Liver (tissue), 9 donors: ENCODE data around the gene ADARB1. TPM values are rescaled to one million over a fixed set of nuclear protein-coding genes. Genes with fewer than 3 reads are reported as not detected.

Experiments used
- DNase-seq: peaks from one replicate; pipeline ENCODE4 v3.0.0-alpha.2; 2017; ENCODE audit warnings: low spot score
- H3K27ac ChIP-seq, 2 donors: one replicate each; pipeline ENCODE4 v1.7.0; 2013; ENCODE audit warnings: inconsistent platforms in 2 of 2, low read length in 2 of 2, control low read depth in 1 of 2, low read depth in 1 of 2, mild to moderate bottlenecking in 1 of 2
- H3K27me3 ChIP-seq, 4 donors: one replicate each; pipeline versions ENCODE4 v1.6.1 to v1.7.0; 2013; ENCODE audit warnings: low read length in 3 of 4, inconsistent platforms in 1 of 4, mild to moderate bottlenecking in 1 of 4, moderate library complexity in 1 of 4; ENCODE audit not compliant: control insufficient read depth in 4 of 4, insufficient read depth in 4 of 4
- H3K36me3 ChIP-seq, 4 donors: one replicate each; pipeline versions ENCODE4 v1.6.1 to v1.7.0; 2013; ENCODE audit warnings: low read length in 3 of 4, mild to moderate bottlenecking in 3 of 4, low read depth in 1 of 4, moderate library complexity in 1 of 4; ENCODE audit not compliant: control insufficient read depth in 4 of 4, insufficient read depth in 3 of 4
- H3K4me1 ChIP-seq, 4 donors: one replicate each; pipeline versions ENCODE4 v1.6.1 to v1.7.0; 2013; ENCODE audit warnings: low read length in 3 of 4, mild to moderate bottlenecking in 3 of 4, moderate library complexity in 1 of 4; ENCODE audit not compliant: control insufficient read depth in 4 of 4, insufficient read depth in 4 of 4
- H3K4me3 ChIP-seq, 3 donors: one replicate each; pipeline versions ENCODE4 v1.6.1 to v1.7.0; 2013; ENCODE audit warnings: low read length in 3 of 3, control low read depth in 1 of 3, low read depth in 1 of 3, mild to moderate bottlenecking in 1 of 3
- H3K9ac ChIP-seq, 2 donors: one replicate each; pipeline ENCODE4 v1.7.0; 2013; ENCODE audit warnings: low read length in 2 of 2, mild to moderate bottlenecking in 2 of 2, moderate library complexity in 2 of 2, control low read depth in 1 of 2, low read depth in 1 of 2
- H3K9me3 ChIP-seq, 4 donors: one replicate each; pipeline versions ENCODE4 v1.6.1 to v1.7.0; 2013; ENCODE audit warnings: low read length in 3 of 4; ENCODE audit not compliant: control insufficient read depth in 4 of 4
- CTCF ChIP-seq: fragments of 150-350 bp; IDR thresholded peaks from 2 replicates; pipeline ENCODE4 v1.5.1; 2017; ENCODE audit warnings: improper control_type of control experiment, low read depth, low read length; ENCODE audit not compliant: missing input control
- FOXA1 ChIP-seq: IDR thresholded peaks from 2 replicates; pipeline ENCODE4 v1.6.1; 2016; ENCODE audit warnings: antibody characterized with exemption
- GABPA ChIP-seq, 2 donors: IDR thresholded peaks in 1 of 2; conservative IDR thresholded peaks in 1 of 2; 2 replicates each; pipeline ENCODE4 v1.6.1; 2016; ENCODE audit warnings: antibody characterized with exemption in 2 of 2, mild to moderate bottlenecking in 1 of 2, moderate library complexity in 1 of 2
- HNF4A ChIP-seq, 2 donors: conservative IDR thresholded peaks; 2 replicates each; pipeline ENCODE4 v1.6.1; 2016; ENCODE audit warnings: antibody characterized with exemption in 2 of 2, mild to moderate bottlenecking in 2 of 2
- JUND ChIP-seq, 2 donors: IDR thresholded peaks; 2 replicates each; pipeline ENCODE4 v1.6.1; 2016; ENCODE audit warnings: antibody characterized with exemption in 2 of 2
- NR2F2 ChIP-seq: IDR thresholded peaks from 2 replicates; pipeline ENCODE4 v1.6.1; 2016; ENCODE audit warnings: antibody characterized with exemption
- RAD21 ChIP-seq, 2 donors: IDR thresholded peaks; 2 replicates each; pipeline ENCODE4 v1.6.1; 2016; ENCODE audit warnings: antibody characterized with exemption in 2 of 2, mild to moderate bottlenecking in 2 of 2
- RXRA ChIP-seq, 2 donors: IDR thresholded peaks; 2 replicates each; pipeline ENCODE4 v1.6.1; 2017 to 2018; ENCODE audit warnings: antibody characterized with exemption in 2 of 2, mild to moderate bottlenecking in 1 of 2
- TAF1 ChIP-seq: conservative IDR thresholded peaks from 2 replicates; pipeline ENCODE4 v1.6.1; 2016; ENCODE audit warnings: antibody characterized with exemption, mild to moderate bottlenecking
- YY1 ChIP-seq: IDR thresholded peaks from 2 replicates; pipeline ENCODE4 v1.6.1; 2016; ENCODE audit warnings: antibody characterized with exemption, mild to moderate bottlenecking
- WGBS: extraction: QIAGEN DNeasy Blood & Tissue Kit; methylation state at CpG from one replicate; pipeline ENCODE4 v1.1.7; 2013; 5-methylcytosine and 5-hydroxymethylcytosine counted together
- polyA plus RNA-seq, 2 donors: library from polyadenylated mRNA; stranded (reverse) in 1 of 2; unstranded in 1 of 2; fragments of 200-250 nt in 1 of 2; fragments of >200 nt in 1 of 2; fragmentation: Nextera tagmentation in 1 of 2; extraction: Ambion mirVana in 1 of 2; gene quantifications; one replicate each; pipeline versions ENCODE4 v1.2.1 to v1.2.3, GENCODE V29; 2013 to 2015
- total RNA-seq, 2 donors: library from RNA; depleted of rRNA; stranded (reverse); fragments of >200 nt; gene quantifications; one replicate each; pipeline ENCODE4 v1.2.3, GENCODE V29; 2014
- TF ChIP-seq, protein P1 (sequence below): IDR thresholded peaks from 2 replicates; pipeline ENCODE4 v1.6.1; 2016; ENCODE audit warnings: antibody characterized with exemption
- TF ChIP-seq, protein P2 (sequence below): IDR thresholded peaks from 2 replicates; pipeline ENCODE4 v1.6.1; 2016; ENCODE audit warnings: antibody characterized with exemption
- TF ChIP-seq, protein P3 (sequence below): IDR thresholded peaks from 2 replicates; pipeline ENCODE4 v1.6.1; 2016; ENCODE audit warnings: antibody characterized with exemption
- donor health status: healthy.
- donor health status: healthy.
- donor health status: healthy.
- donor health status: healthy.
- donor health status: healthy.

ADARB1 gene
- total and polyA plus RNA-seq, 4 donors: 1.6 to 7.8 (median 2.9) TPM

DNA sequence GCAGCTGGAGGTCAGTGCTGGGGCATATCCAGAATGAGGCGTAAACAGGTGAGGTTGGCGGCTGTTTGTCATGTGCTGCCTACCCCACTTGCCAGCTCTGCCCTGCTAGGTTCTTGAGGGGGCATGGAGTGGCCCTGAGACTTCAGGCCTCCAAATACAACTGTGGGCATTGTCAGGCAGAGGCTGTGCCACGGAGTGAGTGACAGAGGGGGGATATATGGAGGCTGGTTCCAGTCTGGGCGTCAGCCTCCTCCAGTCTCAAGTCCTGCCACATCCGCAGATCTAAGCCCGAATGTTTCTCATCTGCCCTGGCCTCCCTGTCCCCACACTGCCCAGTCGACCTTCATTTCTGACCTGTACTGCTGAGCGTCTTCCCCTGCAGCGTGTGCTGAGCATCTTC lies 128.0 kb downstream of the ADARB1 start:
- H3K27me3 ChIP-seq: no peaks in the 10 kb centered on the region
- H3K9me3 ChIP-seq: no peaks in the 10 kb centered on the region
- no peaks in the 10 kb centered on the region for H3K4me1 ChIP-seq
- 98% methylated on average over 9 of the region's 9 CpGs for WGBS
- peaks cover 0 to 9% (median 2%) of the 10 kb centered on the region in 4 donors for H3K36me3 ChIP-seq
- H3K9ac ChIP-seq: no peak overlapping the region
- no peak for TF ChIP-seq FOXA1
- no peak for TF ChIP-seq RAD21 (IDR thresholded peaks at IDR 0.05)
- no peak for TF ChIP-seq HNF4A (conservative IDR thresholded peaks at IDR 0.05)
- no peak for TF ChIP-seq JUND (IDR thresholded peaks at IDR 0.05)
- no peak for DNase-seq
- H3K27ac ChIP-seq: no peak overlapping the region
- no peak overlapping the region for H3K4me3 ChIP-seq

DNA sequence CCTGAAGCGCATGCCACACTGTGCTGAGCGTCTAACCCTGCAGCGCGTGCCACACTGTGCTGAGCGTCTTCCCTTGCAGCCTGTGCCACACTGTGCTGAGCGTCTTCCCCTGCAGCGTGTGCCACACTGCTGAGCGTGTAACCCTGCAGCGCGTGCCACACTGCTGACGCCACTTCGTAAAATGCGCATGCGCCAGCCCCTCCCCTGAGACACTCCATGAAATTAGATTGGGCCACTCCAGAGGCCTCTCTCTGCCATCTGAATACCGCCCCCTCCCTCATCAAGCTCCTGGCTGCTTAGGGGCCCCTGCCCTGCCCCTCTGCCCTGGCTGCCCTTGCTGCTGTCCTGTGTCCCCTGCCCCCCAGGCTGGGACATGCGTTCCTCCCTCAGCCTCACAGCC lies 128.5 kb downstream of the ADARB1 start:
- 91% methylated on average over 16 of the region's 16 CpGs for WGBS
- Histone ChIP-seq H3K27me3 (no peaks in the 10 kb centered on the region), H3K4me1 (no peaks in the 10 kb centered on the region), H3K9me3 (no peaks in the 10 kb centered on the region), H3K9ac (no peak overlapping the region), H3K27ac (no peak overlapping the region), H3K36me3 (peaks cover 0 to 9% (median 2%) of the 10 kb centered on the region in 4 donors), H3K4me3 (no peak overlapping the region)
- no peak for DNase-seq
- TF ChIP-seq GABPA (IDR thresholded peaks at IDR 0.05 in 1 of 2, conservative IDR thresholded peaks at IDR 0.05 in 1 of 2) (no peak), YY1 (no peak), RXRA (IDR thresholded peaks at IDR 0.05) (no peak), NR2F2 (no peak), RAD21 (IDR thresholded peaks at IDR 0.05) (no peak), HNF4A (conservative IDR thresholded peaks at IDR 0.05) (no peak)
- TF ChIP-seq, protein P1, sequence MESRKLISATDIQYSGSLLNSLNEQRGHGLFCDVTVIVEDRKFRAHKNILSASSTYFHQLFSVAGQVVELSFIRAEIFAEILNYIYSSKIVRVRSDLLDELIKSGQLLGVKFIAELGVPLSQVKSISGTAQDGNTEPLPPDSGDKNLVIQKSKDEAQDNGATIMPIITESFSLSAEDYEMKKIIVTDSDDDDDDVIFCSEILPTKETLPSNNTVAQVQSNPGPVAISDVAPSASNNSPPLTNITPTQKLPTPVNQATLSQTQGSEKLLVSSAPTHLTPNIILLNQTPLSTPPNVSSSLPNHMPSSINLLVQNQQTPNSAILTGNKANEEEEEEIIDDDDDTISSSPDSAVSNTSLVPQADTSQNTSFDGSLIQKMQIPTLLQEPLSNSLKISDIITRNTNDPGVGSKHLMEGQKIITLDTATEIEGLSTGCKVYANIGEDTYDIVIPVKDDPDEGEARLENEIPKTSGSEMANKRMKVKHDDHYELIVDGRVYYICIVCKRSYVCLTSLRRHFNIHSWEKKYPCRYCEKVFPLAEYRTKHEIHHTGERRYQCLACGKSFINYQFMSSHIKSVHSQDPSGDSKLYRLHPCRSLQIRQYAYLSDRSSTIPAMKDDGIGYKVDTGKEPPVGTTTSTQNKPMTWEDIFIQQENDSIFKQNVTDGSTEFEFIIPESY: no peak
- TF ChIP-seq, protein P2, sequence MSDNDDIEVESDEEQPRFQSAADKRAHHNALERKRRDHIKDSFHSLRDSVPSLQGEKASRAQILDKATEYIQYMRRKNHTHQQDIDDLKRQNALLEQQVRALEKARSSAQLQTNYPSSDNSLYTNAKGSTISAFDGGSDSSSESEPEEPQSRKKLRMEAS: no peak
- TF ChIP-seq, protein P3, sequence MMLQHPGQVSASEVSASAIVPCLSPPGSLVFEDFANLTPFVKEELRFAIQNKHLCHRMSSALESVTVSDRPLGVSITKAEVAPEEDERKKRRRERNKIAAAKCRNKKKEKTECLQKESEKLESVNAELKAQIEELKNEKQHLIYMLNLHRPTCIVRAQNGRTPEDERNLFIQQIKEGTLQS: no peak

DNA sequence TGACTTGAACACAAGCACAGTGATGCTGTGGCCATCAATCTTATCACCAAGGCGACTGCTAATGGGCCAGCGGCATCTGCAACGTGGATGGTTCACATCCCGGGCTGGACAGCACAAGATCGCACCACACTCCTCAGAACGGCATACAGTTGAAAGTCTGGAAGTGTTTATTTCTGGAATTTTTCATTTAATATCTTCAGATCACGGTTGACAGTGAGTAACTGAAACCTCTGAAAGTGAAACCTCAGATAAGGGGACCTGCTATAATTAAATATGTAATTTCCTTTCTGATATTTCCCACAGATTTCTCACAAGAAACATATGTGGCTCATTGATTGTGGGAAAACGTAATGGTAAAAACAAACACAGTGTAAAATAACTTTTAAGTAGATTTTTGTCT lies 129.6 kb downstream of the ADARB1 start:
- Histone ChIP-seq H3K4me3 (no peak overlapping the region), H3K9me3 (no peaks in the 10 kb centered on the region), H3K27ac (no peak overlapping the region), H3K4me1 (no peaks in the 10 kb centered on the region), H3K27me3 (no peaks in the 10 kb centered on the region), H3K36me3 (peaks cover 0 to 9% (median 2%) of the 10 kb centered on the region in 4 donors), H3K9ac (no peak overlapping the region)
- 89% methylated on average over 8 of the region's 8 CpGs for WGBS
- DNase-seq: no peak
- no peak for TF ChIP-seq CTCF
- no peak for TF ChIP-seq TAF1
- TF ChIP-seq, protein P1: no peak
- no peak for TF ChIP-seq RXRA (IDR thresholded peaks at IDR 0.05)
